ENCODE results near the gene FAM170B. TPM values are rescaled to one million over a fixed set of nuclear protein-coding genes. Genes with fewer than 3 reads are reported as not detected.

FAM170B gene
- total and polyA plus RNA-seq, 2 donors (not counting 3 experiments of a cell fraction or from before 2014, with no cell fraction given), result not detected

DNA sequence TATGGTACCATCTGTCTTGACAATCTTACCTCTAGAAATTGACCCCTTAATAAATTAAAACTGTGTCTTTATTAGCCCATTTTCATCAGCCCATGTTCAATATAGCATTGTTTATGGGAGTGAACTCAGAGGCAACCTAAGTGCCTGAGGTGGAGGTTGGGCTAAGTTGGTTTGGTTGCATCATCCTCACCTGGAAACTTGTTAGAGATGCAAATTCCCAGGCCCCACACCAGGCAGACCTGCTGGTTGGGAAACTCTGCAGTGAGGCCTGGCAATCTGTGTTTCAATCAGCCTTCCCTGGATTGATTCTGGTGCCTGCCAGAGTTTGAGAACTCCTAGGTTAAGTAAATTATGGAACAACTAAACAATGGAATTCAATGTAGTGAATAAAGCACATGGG lies 9.4 kb upstream of the FAM170B start:
- Histone ChIP-seq H3K9ac (replicated peaks; ENCODE audit: extremely low read depth, insufficient read depth, low read length) (no peak overlapping the region), H3K4me1 (ENCODE audit: control insufficient read depth, extremely low read depth, insufficient read depth, low read length) (no peaks in the 10 kb centered on the region), H3K9me3 (replicated peaks; ENCODE audit: control insufficient read depth, insufficient read depth, low read length) (no peaks in the 10 kb centered on the region), H3K9me1 (replicated peaks; ENCODE audit: control insufficient read depth, extremely low read depth, insufficient read depth, low read length) (no peaks in the 10 kb centered on the region), H3K27ac (ENCODE audit: insufficient read depth, low read depth, low read length) (no peak overlapping the region), H4K20me1 (replicated peaks; ENCODE audit: control insufficient read depth, extremely low read depth, insufficient read depth, low read length) (no peaks in the 10 kb centered on the region), H2AFZ (ENCODE audit: low read depth, low read length) (no peak overlapping the region), H3K4me2 (ENCODE audit: insufficient read depth, low read length) (no peak overlapping the region), H3K36me3 (ENCODE audit: control insufficient read depth in 2 of 2, extremely low read depth in 1 of 2, insufficient read depth in 2 of 2, low read length in 2 of 2) (no peaks in the 10 kb centered on the region), H3K27me3 (ENCODE audit: control insufficient read depth in 2 of 2, insufficient read depth in 2 of 2, low read length in 2 of 2) (no peaks in the 10 kb centered on the region), H3K79me2 (ENCODE audit: control insufficient read depth, insufficient read depth, low read length) (no peaks in the 10 kb centered on the region), H3K4me3 (replicated peaks in 1 of 3; ENCODE audit: insufficient read depth in 1 of 3, low read depth in 1 of 3, low read length in 3 of 3) (no peak overlapping the region)
- FAIRE-seq, result no peak
- ChIA-PET POLR2A (no interaction called here), CTCF (no interaction called here)
- intact Hi-C loops (cut with micrococcal nuclease), result no loop called here
- dilution Hi-C loops (cut with MboI; ENCODE audit: extremely low pct_ligation_motif_present, low sequenced_read_pairs), result no loop called here
- no peak for DNase-seq (ENCODE audit: low read depth, low spot score)
- TF ChIP-seq MYC (IDR thresholded peaks at IDR 0.05; ENCODE audit: low read depth, low read length), result no peak
- TF ChIP-seq POLR2AphosphoS5 (IDR thresholded peaks at IDR 0.05; ENCODE audit: insufficient read depth, low read depth, low read length), result no peak
- TF ChIP-seq JUN (IDR thresholded peaks at IDR 0.05; ENCODE audit: borderline replicate concordance, insufficient read depth, insufficient read length, low read depth), result no peak
- TF ChIP-seq, protein P1, sequence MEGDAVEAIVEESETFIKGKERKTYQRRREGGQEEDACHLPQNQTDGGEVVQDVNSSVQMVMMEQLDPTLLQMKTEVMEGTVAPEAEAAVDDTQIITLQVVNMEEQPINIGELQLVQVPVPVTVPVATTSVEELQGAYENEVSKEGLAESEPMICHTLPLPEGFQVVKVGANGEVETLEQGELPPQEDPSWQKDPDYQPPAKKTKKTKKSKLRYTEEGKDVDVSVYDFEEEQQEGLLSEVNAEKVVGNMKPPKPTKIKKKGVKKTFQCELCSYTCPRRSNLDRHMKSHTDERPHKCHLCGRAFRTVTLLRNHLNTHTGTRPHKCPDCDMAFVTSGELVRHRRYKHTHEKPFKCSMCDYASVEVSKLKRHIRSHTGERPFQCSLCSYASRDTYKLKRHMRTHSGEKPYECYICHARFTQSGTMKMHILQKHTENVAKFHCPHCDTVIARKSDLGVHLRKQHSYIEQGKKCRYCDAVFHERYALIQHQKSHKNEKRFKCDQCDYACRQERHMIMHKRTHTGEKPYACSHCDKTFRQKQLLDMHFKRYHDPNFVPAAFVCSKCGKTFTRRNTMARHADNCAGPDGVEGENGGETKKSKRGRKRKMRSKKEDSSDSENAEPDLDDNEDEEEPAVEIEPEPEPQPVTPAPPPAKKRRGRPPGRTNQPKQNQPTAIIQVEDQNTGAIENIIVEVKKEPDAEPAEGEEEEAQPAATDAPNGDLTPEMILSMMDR (IDR thresholded peaks at IDR 0.05; ENCODE audit: extremely low read depth in 1 of 2, insufficient read depth in 1 of 2, low read depth in 1 of 2, low read length in 2 of 2), result no peak
- no peak for TF ChIP-seq EZH2 (IDR thresholded peaks at IDR 0.05; ENCODE audit: borderline replicate concordance, low read depth, low read length, severe bottlenecking)
- TF ChIP-seq FOS (IDR thresholded peaks at IDR 0.05; ENCODE audit: borderline replicate concordance, insufficient read depth, low read length), result no peak
- TF ChIP-seq, protein P2, sequence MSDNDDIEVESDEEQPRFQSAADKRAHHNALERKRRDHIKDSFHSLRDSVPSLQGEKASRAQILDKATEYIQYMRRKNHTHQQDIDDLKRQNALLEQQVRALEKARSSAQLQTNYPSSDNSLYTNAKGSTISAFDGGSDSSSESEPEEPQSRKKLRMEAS (IDR thresholded peaks at IDR 0.05; ENCODE audit: insufficient read depth, insufficient read length), result no peak
- no peak for TF ChIP-seq GATA2 (IDR thresholded peaks at IDR 0.05; ENCODE audit: insufficient read depth, insufficient read length, low read depth, low read length)
- TF ChIP-seq POLR2A (IDR thresholded peaks at IDR 0.05; ENCODE audit: low read depth, low read length), result no peak
- BruUV-seq (replicated peaks), result no TSS peak

Measured in endothelial cell of umbilical vein (primary cell).